Endodermal cell (in vitro differentiated cells): ENCODE results near the gene NCLN. TPM values are rescaled to one million over a fixed set of nuclear protein-coding genes. Genes with fewer than 3 reads are reported as not detected.
A peak's percentile ranks its signal among the peaks of the same experiment; 100 is the strongest.

Experiments used
- DNase-seq: peaks from one replicate; pipeline ENCODE4 v3.0.0-alpha.2; 2017
- H3K27ac ChIP-seq: 2 replicates; pipeline ENCODE4 v1.5.1; 2013; ENCODE audit warnings: mild to moderate bottlenecking, low read depth, low read length, moderate library complexity
- H3K27me3 ChIP-seq: 2 replicates; pipeline ENCODE4 v1.6.1; 2013; ENCODE audit warnings: mild to moderate bottlenecking, low read length, moderate library complexity; ENCODE audit not compliant: insufficient read depth, control insufficient read depth, poor library complexity, severe bottlenecking
- H3K36me3 ChIP-seq: 2 replicates; pipeline ENCODE4 v1.7.0; 2013; ENCODE audit warnings: mild to moderate bottlenecking, low read length, moderate library complexity; ENCODE audit not compliant: control insufficient read depth, insufficient read depth
- H3K4me1 ChIP-seq: one replicate; pipeline ENCODE4 v1.7.0; 2013; ENCODE audit warnings: low read length; ENCODE audit not compliant: control insufficient read depth, insufficient read depth
- H3K4me3 ChIP-seq: 2 replicates; pipeline ENCODE4 v1.5.1; 2013; ENCODE audit warnings: mild to moderate bottlenecking, low read length, moderate library complexity
- H3K9ac ChIP-seq: 2 replicates; pipeline ENCODE4 v1.6.1; 2013; ENCODE audit warnings: mild to moderate bottlenecking, low read length, moderate library complexity; ENCODE audit not compliant: poor library complexity, severe bottlenecking; ENCODE audit errors: extremely low read depth
- H3K9me3 ChIP-seq: 2 replicates; pipeline ENCODE4 v1.6.1; 2013; ENCODE audit warnings: mild to moderate bottlenecking, low read length, moderate library complexity; ENCODE audit not compliant: control insufficient read depth
- H3K27ac Mint-ChIP-seq: 2 replicates; pipeline ENCODE4 v1.8.0; 2020; ENCODE audit warnings: mixed read lengths
- H3K27me3 Mint-ChIP-seq: 2 replicates; pipeline ENCODE4 v1.8.0; 2021; ENCODE audit warnings: mild to moderate bottlenecking, mixed read lengths; ENCODE audit not compliant: insufficient read depth
- H3K36me3 Mint-ChIP-seq: 2 replicates; pipeline ENCODE4 v1.8.0; 2020; ENCODE audit warnings: low read depth, mixed read lengths
- H3K4me1 Mint-ChIP-seq: 2 replicates; pipeline ENCODE4 v1.8.0; 2020; ENCODE audit warnings: mixed read lengths
- H3K4me3 Mint-ChIP-seq: 2 replicates; pipeline ENCODE4 v1.8.0; 2020; ENCODE audit warnings: mild to moderate bottlenecking, moderate library complexity, mixed read lengths
- H3K9me3 Mint-ChIP-seq: 2 replicates; pipeline ENCODE4 v1.8.0; 2020; ENCODE audit warnings: mild to moderate bottlenecking, mixed read lengths
- WGBS, 2 experiments: methylation state at CpG; one replicate each; pipeline versions ENCODE4 v1.1.5 to v1.1.7; 2013; ENCODE audit warnings: missing lambda C conversion rate in 2 of 2, mixed read lengths in 1 of 2; ENCODE audit not compliant: insufficient coverage in 1 of 2, insufficient read length in 1 of 2; 5-methylcytosine and 5-hydroxymethylcytosine counted together
- long read RNA-seq, 4 experiments: library from polyadenylated mRNA in 2 of 4; library from RNA in 1 of 4; library from capped mRNA in 1 of 4; stranded (forward) in 3 of 4; unstranded in 1 of 4; transcript quantifications; one replicate each; pipeline ENCODE4 v2.0.0, GENCODE V29; 2020 to 2021; ENCODE audit warnings: inconsistent platforms in 1 of 4
- polyA plus RNA-seq, 2 experiments: library from polyadenylated mRNA; stranded (reverse); fragments of 50-300 nt; gene quantifications; one replicate each; pipeline ENCODE4 v1.2.3, GENCODE V29; 2013
- total RNA-seq, 2 donors: library from RNA; stranded (reverse); fragmentation: NEBNext Ultra II Directional in 1 of 2; extraction: Animal tissue kit (Norgen Biotek cat#: 25700) in 1 of 2; gene quantifications; 2 replicates in 1 of 2; 3 replicates in 1 of 2; pipeline ENCODE4 v1.2.1, GENCODE V29; 2021
- TF ChIP-seq, protein P1 (sequence below): fragments of 200-600 bp; sonication (generic); conservative IDR thresholded peaks from 2 replicates; pipeline ENCODE4 v1.5.0; 2021; ENCODE audit warnings: antibody characterized with exemption, mild to moderate bottlenecking

The NCLN gene
- 10 to 100 TPM; 80.6 to 91.2 TPM for total RNA-seq
- polyA plus RNA-seq (2013, experiment 1 of 2), result 44.2 TPM
- 49.4 TPM for polyA plus RNA-seq (2013, experiment 2 of 2)
- long read RNA-seq, experiment 1, full-length matches to known transcripts, result 2 of 37 reads
- long read RNA-seq, experiment 1, partial matches to known transcripts, result 7 of 37 reads
- long read RNA-seq, experiment 1, other reads (novel, unspliced or antisense), result 28 of 37 reads
- long read RNA-seq, experiment 2, full-length matches to known transcripts, result 86 of 205 reads
- long read RNA-seq, experiment 2, partial matches to known transcripts, result 27 of 205 reads
- long read RNA-seq, experiment 2, other reads (novel, unspliced or antisense), result 92 of 205 reads
- long read RNA-seq, experiment 3, full-length matches to known transcripts, result 176 of 438 reads
- long read RNA-seq, experiment 3, partial matches to known transcripts, result 13 of 438 reads
- long read RNA-seq, experiment 3, other reads (novel, unspliced or antisense), result 249 of 438 reads
- long read RNA-seq, experiment 4, full-length matches to known transcripts, result 1 of 8 reads
- long read RNA-seq, experiment 4, partial matches to known transcripts, result 0 of 8 reads
- long read RNA-seq, experiment 4, other reads (novel, unspliced or antisense), result 7 of 8 reads

DNA sequence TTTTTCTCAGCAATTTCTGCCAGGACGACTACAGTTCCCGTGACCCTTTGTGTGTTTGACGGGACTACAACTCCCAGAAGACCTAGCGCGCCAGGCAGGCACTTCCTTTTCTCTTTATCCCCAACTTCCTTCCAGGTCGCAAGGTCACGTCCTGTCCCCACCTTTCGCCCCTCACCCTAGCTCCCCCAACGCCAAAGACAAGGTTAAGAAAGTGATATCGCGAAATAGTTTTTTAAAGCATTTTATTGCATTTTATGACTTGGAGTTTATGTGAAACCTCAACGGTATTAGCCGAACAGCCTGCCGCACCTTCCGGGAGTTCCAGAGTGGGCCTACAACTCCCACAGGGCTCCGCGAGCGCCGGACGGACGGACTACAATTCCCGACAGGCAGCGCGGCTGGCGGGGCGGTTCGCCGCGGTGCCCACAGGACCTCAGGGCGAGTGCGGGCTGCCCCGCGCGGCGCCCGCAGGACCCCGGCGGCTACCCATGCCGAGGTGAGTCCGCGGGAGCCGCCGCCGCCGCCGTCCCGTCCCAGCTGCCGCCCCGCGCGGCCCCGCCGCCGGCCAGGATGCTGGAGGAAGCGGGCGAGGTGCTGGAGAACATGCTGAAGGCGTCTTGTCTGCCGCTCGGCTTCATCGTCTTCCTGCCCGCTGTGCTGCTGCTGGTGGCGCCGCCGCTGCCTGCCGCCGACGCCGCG is at the start of gene NCLN:
Gene NCLN (plus strand): TSS at position 470 of the 699 bp plus-strand sequence. CDS start 101 bp downstream, at position 571.
- TF ChIP-seq, protein P1, sequence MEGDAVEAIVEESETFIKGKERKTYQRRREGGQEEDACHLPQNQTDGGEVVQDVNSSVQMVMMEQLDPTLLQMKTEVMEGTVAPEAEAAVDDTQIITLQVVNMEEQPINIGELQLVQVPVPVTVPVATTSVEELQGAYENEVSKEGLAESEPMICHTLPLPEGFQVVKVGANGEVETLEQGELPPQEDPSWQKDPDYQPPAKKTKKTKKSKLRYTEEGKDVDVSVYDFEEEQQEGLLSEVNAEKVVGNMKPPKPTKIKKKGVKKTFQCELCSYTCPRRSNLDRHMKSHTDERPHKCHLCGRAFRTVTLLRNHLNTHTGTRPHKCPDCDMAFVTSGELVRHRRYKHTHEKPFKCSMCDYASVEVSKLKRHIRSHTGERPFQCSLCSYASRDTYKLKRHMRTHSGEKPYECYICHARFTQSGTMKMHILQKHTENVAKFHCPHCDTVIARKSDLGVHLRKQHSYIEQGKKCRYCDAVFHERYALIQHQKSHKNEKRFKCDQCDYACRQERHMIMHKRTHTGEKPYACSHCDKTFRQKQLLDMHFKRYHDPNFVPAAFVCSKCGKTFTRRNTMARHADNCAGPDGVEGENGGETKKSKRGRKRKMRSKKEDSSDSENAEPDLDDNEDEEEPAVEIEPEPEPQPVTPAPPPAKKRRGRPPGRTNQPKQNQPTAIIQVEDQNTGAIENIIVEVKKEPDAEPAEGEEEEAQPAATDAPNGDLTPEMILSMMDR, result no peak
- Histone ChIP-seq H3K27ac (peak within 1 kb of the TSS; percentile 45), H3K36me3 (peaks cover 10% of the 10 kb centered on the region), H3K9ac (peak within 1 kb of the TSS; percentile 78), H3K4me3 (peak within 1 kb of the TSS; percentile 98), H3K4me1 (no peaks in the 10 kb centered on the region), H3K27me3 (no peaks in the 10 kb centered on the region), H3K9me3 (no peaks in the 10 kb centered on the region)
- H3K9me3 Mint-ChIP-seq, result no peaks in the 10 kb centered on the region
- H3K36me3 Mint-ChIP-seq, result peaks cover 7% of the 10 kb centered on the region
- peak; percentile 97 for DNase-seq
- peak within 1 kb of the TSS; percentile 95 for H3K4me3 Mint-ChIP-seq
- peaks cover 7% of the 10 kb centered on the region for H3K4me1 Mint-ChIP-seq
- H3K27ac Mint-ChIP-seq, result peak within 1 kb of the TSS; percentile 98
- WGBS, 2 experiments, result 0% methylated on average over 19 to 69 of the region's 69 CpGs
- H3K27me3 Mint-ChIP-seq, result no peaks in the 10 kb centered on the region

GRCh38 chr19:3135961-3136683 is 49.6 kb upstream of the NCLN start, which contains the start of gene GNA15:
Gene GNA15, plus strand, starts transcription at chr19:3136033. Its CDS starts 418 bp downstream, at chr19:3136451.
- H3K36me3 ChIP-seq, result no peaks in the 10 kb centered on the region
- no peak within 1 kb of the TSS for H3K4me3 Mint-ChIP-seq
- H3K27ac ChIP-seq, result no peak within 1 kb of the TSS

More at GRCh38 chr19:3135961-3136683, 49.6 kb upstream of the NCLN start, which contains the start of gene GNA15:
- H3K27me3 Mint-ChIP-seq, result no peaks in the 10 kb centered on the region
- H3K36me3 Mint-ChIP-seq, result no peaks in the 10 kb centered on the region
- Histone ChIP-seq H3K4me1 (no peaks in the 10 kb centered on the region), H3K27me3 (no peaks in the 10 kb centered on the region), H3K9ac (no peak within 1 kb of the TSS), H3K9me3 (no peaks in the 10 kb centered on the region), H3K4me3 (no peak within 1 kb of the TSS)
- TF ChIP-seq, protein P1, result no peak
- DNase-seq, result peak; percentile 44
- no peak within 1 kb of the TSS for H3K27ac Mint-ChIP-seq
- H3K4me1 Mint-ChIP-seq, result peaks cover 3% of the 10 kb centered on the region
- 92% methylated on average over 23 to 36 of the region's 40 CpGs for WGBS, 2 experiments
- no peaks in the 10 kb centered on the region for H3K9me3 Mint-ChIP-seq
